NOMO-1 treated with dmso at 0.1 percent for 144 hours (cell line): ENCODE measurements around the gene HMOX1.
"Not testable (repeated sequence)": the region's sequence is repeated elsewhere in the genome, so short reads cannot be mapped to it uniquely, and the experiment has no call there.

Experiments used
- DNase-seq: peaks from one replicate; lab custom pipeline; 2025; ENCODE audit not compliant: unreplicated experiment; lab: John Stamatoyannopoulos, UW

HMOX1 gene

DNA sequence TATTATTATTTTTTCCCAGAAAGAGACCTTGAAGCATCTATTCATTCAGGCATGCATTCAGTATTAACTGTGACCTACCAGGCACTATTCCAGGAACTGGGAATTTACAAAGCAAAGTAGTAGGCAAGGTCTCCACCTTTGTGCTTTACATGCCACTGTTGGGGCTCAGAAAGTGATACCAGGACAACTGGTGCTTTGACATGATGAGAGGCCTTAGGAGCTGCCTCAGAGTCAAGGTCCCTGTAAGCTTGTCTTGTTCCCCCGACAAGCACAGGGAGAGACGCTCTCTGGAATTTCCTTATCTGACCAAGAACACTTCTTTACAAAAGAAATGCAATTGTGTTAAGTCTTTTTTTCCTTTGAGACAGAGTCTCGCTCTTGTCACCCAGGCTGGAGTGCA is 2.3 kb upstream of the HMOX1 start:
- no peak for DNase-seq

GRCh38 chr22:35379146-35379993 is 1.5 kb upstream of the HMOX1 start:
- no peak for DNase-seq

- no peak for DNase-seq
Measured at GRCh38 chr22:35380013-35380412, 883 bp upstream of the HMOX1 start.

GRCh38 chr22:35381424-35382009 is 621 bp downstream of the HMOX1 start:
- no peak for DNase-seq

DNA sequence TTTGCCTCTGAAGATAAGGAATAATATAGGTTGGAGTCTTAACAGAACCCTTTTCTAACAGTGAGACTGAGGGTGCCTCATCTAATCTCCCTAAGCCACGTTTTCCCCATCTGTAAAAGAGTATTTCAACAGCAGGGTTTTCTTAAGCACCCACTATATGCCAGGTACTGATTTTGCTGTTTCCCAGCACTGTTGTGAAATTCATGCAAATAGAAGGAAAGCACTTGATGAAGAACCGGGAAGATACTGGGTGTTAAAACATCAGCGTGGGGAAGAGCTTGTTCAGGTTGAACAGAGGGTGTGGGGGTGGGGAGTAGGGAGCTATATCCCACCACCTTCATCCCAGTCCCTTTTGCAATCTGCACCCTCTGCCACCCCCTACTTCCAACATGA is 2.8 kb downstream of the HMOX1 start:
- DNase-seq = no peak

GRCh38 chr22:35384527-35384926 is 3.6 kb downstream of the HMOX1 start:
- no peak for DNase-seq

DNA sequence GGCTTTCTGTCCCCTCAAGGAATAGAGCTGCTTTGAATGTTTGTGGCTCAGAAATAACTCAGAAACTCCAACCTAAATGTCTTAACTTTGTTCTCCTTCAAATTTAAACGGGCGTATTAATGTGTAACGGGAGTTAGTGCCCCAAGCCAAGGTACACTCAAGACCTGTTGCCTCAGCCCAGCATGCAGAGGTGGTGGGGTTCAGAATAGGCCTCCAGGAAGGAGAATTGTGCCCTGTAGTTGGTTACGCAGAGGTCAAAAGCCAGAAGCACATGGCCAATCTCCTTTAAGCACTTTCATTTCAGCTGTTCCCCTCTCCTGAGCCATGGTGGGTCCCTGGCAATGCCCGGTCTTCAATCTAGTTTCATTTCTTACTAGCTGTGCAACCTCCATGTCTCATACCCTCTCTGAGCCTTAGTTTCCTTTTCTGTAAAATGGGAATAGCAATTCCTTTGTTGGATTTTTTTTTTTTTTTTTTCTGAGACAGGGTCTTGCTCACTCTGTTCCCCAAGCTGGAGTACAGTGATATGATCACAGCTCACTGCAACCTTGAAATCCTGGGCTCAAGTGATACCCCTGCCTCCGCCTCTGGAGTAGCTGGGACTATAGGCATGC is 4.2 kb downstream of the HMOX1 start:
- DNase-seq = no peak

- DNase-seq = no peak
Measured at GRCh38 chr22:35386670-35387288, 5.9 kb downstream of the HMOX1 start.

DNA sequence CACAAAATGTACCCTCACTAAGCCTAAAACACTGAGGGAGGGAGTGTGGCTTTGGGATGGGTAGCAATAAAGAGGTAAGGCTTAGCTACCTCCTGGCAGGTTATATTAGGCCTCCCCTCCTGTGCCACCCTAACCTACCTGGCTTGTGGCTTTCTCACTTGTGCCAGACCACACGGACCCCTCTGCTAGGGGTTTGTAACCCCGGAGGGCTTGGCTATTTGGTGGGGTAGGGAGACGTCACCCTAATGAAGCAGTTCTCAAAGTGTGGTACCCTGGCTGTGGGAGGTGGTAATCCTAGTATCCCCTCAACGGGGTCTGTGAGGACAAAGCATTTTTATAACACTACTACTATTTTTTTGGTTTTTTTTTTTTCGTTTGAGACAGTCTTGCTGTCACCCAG is 10.0 kb downstream of the HMOX1 start:
- no peak for DNase-seq

- DNase-seq = no peak
Measured at GRCh38 chr22:35392357-35392756, 11.5 kb downstream of the HMOX1 start.

- DNase-seq = no peak
Measured at GRCh38 chr22:35393116-35394010, 12.5 kb downstream of the HMOX1 start.

- no peak for DNase-seq
Measured at GRCh38 chr22:35394011-35394312, 13.1 kb downstream of the HMOX1 start.

DNA sequence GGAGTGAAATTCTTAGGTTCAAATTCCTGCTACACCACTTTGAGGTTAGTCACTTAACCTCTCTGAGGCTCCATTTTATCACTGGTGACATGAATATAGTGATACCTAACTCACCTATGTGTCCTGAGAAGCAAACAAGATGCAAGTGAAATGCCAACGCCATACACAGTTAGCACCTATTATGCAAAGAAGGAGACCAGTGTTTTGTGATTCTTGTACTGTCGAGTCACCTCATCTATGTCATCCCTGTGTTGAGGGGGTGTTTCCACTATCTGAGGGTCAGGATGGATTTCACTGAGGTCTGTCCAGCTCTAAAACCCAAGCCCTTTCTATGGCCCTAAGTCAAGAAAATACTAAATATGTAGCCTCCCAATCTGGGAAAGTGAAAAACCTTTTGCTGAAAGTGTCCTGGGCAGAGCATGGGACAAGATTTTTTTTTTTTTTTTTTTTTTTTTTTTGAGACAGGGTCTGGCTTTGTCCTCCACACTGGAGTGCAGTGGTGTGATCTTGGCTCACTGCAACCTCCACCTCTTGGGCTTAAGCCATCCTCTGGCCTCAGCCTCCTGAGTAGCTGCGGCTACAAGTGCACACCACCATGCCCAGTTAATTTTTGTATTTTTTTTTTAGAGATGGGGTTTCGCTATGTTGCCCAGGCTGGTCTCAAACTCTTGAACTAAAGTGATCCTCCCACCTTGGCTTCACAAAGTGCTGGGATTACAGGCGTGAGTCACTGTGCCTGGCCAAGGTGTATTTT is 14.1 kb downstream of the HMOX1 start:
- no peak for DNase-seq

GRCh38 chr22:35396622-35397021 is 15.7 kb downstream of the HMOX1 start:
- DNase-seq = not testable (repeated sequence)

- DNase-seq = no peak
Measured at GRCh38 chr22:35397095-35397904, 16.4 kb downstream of the HMOX1 start.

DNA sequence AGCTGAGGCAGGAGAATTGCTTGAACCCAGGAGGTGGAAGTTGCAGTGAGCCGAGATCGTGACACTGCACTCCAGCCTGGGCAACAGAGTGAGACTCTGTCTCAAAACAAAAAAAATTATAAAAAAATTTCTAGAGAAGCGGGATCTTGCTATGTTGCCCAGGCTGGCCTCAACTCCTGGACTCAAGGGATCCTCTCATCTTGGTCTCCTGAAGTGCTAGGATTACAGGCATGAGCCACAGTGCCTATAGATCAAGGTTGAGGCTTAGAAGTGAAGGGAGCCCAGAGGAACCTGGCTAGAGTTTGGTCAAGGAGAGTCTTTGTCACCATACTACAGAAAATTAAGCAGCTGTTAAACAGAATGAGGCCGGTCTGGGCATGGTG is 17.7 kb downstream of the HMOX1 start:
- no peak for DNase-seq

DNA sequence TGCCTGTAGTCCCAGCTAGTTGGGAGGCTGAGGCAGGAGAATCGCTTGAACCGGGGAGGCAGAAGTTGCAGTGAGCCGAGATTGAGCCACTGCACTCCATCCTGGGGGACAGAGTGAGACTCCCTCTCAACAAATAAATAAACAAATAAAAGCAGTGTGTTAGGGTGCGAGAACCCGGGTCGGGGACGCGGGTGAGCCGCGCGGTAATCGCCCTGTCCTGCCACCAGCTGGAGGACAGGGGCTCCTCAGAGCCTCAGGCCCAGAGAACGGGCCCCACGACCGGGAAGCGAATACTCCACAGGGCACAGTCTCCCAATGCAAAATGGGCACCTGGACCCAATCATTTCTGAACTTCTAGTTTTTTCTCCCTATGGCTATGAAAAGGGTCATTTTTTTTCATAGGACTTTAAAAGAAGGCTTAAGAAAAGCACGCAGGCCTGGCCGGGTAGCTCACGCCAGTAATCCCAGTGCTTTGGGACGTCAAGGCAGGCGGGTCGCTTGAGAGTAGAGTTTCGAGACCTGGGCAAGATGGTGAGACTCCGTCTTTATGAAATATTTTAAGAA is 18.3 kb downstream of the HMOX1 start:
- DNase-seq = no peak

DNA sequence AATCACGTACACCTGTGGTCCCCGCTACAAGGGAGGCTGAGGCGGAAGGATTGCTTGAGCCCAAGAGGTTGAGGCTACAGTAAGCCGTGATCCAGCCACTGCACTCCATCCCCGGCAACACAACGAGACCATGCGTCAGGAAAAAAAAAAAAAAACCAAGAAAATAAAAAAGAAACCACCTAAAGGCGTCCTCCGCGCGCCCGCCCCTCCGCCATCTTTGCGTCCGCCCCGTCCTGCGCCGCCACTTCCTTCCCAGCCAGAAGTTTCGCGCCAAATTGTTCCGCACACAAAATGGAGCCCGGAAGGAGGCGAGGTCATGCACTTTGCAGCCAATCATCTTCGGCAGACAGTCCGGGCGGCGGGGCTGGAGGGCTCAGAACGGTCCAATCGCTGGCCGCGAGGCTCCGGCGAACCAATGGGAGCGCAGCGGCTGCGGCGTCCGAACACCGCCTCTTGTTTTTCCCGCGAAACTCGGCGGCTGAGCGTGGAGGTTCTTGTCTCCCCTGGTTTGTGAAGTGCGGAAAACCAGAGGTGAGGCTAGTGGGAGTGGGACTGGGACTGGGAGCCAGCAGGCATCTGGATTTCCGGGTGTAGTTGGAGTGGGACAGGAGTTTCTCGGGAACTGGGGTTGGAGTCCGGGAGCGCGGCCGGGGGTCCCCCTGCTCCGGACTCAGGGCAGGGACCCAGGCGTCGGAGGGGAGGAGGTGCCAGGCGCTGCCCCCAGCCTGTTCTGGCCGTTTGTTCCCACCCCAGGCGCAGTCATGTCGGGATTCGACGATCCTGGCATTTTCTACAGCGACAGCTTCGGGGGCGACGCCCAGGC is 19.0 kb downstream of the HMOX1 start, which contains the start of gene MCM5:
MCM5 (plus strand) TSS at position 463 of the 823 bp plus-strand sequence; CDS start at position 762, 299 bp downstream.
- peak; percentile 99 for DNase-seq
